GM21619 (cell line): ENCODE data around the gene UBE2L3.
"Not testable (repeated sequence)": the region's sequence is repeated elsewhere in the genome, so short reads cannot be mapped to it uniquely, and the experiment has no call there.

Experiments
- ATAC-seq: cut with Tn5 transposase; IDR thresholded peaks from one replicate; pipeline ENCODE4 v1.9.1; 2021; ENCODE audit not compliant: unreplicated experiment

Gene UBE2L3

DNA sequence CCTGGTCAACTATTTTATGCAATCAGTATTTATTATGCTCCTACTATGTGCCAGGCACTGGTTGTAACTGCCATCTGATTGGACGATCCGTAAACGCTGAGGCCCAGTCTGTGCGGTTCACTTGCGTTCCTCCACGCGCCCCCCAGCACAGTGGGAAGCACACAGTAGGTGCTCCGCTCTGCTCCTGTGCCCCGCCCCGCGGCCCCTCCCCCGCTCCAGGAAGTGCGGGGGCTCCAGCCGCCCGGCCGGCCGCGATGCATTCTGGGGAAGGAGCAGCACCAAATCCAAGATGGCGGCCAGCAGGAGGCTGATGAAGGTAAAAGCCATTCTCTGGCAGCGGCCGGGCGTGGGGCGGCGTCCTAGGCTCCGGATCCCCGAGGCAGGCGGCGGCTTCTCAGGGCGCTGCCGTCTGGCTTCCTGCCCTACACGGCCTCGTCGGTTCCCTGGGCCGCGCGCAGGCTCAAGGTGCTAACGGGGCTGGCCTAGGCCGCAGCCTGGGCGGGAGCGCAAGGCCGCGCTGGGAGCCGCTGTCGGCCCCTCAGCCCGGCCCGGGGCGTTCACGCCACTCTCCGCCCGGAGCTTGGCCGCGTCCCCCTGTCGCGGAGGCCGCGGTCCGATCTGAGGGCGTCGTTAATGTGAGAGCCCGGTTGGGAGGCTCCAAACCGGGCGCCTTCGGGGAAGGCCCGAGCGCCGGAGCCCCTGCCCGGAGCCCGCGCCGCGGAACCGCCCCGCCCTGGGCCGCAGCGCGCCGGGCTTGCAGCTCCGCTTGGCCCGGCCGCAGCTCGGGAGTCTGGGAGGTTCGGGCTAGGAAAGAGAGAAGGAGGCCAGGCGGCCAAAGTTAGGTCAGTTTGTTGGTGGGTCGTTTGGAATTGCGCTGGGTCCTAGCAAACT, at the start of gene UBE2L3:
TSS of gene UBE2L3 (plus strand) at position 259 of the 891 bp plus-strand sequence. CDS start at position 290, 31 bp downstream.
- peak; percentile 56 for ATAC-seq

DNA sequence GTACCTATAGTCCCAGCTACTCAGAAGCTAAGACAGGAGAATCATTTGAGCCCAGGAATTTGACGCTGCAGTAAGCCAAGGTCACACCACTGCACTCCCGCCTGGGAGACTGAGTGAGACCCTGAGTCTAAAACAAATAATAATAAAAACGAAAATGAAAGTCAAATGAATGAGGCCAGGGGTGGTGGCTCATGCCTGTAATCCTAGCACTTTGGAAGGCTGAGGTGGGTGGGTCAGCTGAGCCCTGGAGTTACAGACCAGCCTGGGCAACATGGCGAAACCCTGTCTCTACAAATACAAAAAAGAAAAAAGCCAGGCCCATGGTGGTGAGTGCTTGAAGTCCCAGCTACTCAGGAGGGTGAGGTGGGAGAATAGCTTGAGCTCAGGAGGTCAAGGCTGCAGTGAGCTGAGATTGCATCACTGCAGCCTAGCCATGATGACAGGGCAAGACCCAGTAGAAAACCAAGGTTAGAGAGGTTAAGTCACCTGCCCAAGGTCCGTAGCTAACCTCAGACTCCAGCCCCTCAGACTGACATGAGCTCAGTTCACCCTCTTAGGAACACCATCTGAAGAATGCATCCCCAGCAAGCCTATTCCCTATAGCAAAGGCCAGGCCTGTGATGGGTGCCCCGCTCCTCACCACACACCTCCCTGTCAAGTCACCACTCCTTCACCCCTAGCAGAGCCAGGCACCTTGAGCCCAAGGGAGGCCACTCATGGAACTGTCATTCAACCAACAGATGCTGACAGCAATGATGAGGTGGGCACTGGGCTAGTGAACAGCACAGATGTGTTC, 40.6 kb upstream of the UBE2L3 start:
- not testable (repeated sequence) for ATAC-seq

DNA sequence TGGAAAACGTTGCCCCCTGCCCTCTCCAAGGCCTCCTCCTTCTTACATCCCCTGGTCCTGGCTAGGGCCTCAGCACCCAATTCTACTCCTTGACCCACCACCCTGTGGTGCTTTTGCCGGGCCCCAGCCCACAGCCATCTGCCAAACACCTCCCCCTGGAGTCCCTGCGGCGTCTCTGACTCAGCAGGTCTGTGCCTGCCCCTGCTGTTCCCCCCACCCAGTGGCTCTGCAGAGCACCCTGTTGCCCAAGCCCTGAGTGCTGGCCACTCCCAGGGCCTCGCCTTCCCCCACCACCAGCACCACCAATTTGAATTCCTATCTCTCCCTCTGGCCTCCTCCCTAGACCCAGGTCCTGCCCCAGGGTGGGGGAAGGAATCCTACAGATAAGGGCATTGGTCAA, 36.0 kb upstream of the UBE2L3 start:
- ATAC-seq = not testable (repeated sequence)

DNA sequence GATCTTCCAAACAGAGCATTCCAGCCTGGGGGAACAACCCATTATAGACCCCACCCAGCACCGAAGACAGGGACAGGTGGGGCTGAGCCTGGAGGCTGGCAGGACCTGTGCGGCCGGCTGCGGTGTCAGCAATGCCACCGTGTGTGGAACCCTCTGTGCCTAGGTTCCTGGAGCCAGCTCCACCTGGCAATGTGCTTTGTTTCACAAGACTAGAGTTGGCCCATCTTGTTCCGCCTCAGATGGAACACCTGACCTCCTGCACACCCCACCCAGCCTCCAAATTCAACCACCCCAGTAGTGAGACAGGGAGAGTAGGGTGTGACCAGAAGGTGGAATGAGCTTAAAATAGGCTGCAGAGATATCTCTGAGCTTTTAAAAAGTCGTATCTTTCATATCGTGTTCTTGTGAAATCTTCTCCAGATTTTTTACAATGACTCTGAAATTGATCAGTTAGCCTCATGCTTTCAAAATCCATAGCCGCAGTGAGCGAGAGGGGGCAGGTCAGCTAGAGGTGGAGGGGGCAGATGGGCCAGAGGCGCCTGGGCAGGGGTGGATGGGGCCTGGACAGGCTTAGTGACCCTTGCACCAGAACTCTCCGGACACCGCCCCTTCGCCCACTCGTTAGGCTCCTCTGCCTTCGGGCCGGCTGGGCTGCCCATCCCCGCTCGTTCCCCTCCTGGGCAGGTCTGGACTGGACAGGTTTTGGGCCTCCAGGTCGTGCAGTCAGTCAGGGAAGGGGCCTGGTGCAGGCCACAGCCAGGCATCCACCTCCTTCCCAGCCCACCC, 34.5 kb upstream of the UBE2L3 start:
- ATAC-seq = not testable (repeated sequence)

DNA sequence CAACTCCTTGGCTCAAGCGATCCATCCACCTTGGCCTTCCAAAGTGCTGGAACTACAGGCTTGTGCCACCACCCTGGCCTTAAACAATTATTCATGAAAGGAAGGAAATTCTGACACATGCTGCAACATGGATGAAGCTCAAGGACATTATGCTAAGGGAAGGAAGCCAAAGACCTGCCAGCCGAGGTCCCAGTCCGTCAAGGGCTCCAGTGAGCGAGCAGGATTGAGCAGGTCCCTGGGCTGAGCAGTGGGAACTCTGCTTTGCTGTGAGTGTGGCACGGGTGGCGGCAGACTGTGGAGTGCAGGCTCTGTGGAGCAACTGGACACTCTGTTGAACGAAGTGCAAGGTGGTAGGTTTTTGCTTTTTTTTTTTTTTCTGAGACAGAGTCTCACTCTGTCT, 27.7 kb upstream of the UBE2L3 start:
- ATAC-seq = not testable (repeated sequence)

DNA sequence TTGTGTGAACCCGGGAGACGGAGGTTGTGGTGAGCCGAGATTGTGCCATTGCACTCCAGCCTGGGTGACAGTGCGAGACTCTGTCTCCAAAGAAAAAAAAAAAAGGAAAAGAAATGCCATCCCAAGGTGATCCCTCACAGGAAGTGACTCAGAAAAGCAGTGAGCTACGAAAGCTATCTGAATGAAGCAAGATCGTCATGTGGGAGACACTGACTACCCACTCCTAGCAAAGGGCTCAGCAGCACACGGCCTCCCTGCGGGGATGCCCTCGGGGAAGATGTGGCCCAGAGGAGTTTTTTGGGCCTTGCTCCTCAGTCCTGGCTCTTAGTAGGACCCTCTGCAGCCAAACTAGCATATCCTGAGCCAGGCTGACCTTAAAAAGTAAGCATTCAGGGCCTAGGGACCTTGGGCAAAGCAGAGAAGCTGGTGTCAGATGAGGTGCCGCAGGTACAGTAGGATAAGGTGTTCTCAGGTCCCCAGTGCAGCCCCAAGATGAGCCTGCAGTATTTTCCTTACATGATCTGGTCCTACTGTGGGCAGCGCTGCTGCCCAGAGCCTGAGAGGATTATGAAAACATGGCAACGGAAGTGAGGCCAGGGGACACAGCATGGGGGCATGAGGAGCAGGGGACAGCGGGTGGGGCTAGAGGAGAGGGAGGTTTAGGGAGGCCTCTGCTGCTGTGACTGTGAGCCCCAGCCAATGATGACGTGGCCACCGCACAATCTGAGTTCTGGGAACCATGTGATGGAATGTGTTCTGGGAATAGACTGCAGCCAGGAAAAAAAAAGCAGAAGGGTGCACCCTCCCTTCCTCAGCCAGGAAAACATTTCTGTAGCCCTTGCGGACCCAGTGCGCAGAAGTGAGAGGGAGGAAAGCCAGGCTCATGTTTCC, 22.8 kb upstream of the UBE2L3 start:
- not testable (repeated sequence) for ATAC-seq

DNA sequence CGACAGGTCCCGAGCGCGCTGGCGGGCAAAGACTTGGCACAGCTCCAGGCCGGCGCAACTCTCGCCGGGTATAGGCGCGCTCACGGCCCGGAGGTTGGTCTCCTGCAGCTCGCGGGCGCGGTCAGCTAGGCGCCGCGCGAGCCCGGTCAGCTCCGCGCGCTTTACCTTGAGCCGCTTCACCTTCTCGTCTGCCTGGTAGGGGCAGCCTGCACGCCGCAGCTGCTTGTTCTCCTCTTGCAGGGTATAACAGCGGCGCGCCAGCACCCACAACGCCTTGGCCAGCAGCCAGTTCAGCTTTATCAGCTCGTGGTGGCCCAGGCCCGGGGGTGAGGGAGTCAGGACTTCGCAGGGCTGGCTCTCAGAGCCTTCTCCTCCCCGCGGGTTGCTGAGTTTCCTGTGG, 18.0 kb upstream of the UBE2L3 start:
- ATAC-seq = not testable (repeated sequence)

DNA sequence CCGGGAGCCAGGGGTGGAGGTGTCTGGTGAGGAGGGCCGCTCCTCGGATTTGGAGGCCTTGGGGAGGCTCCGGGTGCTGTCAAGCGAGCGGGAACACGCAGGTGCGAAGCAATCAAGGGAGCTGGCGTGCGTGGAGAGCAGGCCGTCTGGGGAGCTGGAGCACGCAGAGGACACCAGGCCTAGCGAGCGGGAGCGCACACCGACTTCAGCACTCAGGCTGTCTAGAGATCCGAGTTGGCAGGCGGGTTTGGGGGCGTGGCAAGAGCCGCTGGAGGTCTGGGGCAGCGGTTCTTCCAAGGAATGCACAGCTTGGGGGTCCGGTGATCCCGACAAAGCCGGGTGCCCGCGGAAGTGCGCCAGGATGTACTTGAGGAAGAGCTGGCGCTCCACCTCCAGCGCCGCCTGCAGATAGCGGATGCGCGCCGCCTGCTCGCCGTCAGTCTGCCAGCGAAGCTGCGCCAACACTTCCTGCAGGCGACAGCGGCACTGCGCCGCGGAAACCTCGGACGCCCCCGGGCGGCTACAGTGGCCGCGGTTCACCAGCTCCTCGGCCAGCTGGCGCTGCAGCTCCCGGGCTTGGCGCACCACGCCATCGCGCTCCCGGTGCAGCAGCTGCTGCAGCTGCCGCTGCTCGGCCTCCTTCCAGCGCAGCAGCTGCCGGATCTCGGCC, 17.4 kb upstream of the UBE2L3 start:
- ATAC-seq = peak; percentile 64

DNA sequence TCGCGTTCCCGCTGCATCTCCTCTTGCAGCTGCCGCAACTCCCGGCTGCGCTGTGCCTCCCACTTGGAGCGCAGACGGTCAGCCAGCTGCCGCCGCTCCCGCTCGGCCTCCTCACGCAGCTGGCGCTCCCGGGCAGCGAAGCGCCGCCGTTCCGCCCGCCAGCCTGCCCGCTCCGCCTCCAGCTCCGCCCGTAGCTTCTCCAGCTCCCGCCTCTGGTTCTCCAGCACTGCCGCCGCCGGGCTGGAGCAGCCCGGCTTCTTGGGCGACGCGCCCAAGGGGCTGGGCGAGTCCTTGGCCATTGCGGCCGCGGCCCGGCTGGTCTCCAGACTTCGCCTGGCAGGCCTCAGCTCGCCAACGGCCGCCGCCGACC, 16.9 kb upstream of the UBE2L3 start:
- ATAC-seq = peak; percentile 15

DNA sequence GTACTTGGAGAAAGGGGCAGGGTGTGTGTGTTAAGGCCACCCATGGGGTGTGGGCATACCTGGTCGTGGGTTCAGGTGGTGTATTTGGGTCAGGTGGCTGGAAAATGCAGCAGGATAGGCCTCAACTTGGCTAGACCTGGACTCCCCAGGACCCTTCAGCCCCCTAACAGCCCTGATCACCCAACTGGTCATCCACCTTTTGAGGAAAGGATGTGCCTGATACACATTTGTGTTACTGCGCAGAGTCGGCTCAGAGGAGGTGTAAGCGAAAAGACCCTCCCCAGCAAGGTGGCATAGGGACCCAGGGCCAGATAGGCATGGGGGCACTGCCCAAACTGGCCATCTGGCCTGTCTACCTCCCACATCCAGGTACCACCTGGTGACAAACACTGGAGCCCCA, 16.2 kb upstream of the UBE2L3 start, which contains the start of gene RIMBP3C:
TSS of gene RIMBP3C (minus strand) at position 101 of the 400 bp plus-strand sequence. CDS start 485 bp downstream, outside the sequence.
- not testable (repeated sequence) for ATAC-seq

DNA sequence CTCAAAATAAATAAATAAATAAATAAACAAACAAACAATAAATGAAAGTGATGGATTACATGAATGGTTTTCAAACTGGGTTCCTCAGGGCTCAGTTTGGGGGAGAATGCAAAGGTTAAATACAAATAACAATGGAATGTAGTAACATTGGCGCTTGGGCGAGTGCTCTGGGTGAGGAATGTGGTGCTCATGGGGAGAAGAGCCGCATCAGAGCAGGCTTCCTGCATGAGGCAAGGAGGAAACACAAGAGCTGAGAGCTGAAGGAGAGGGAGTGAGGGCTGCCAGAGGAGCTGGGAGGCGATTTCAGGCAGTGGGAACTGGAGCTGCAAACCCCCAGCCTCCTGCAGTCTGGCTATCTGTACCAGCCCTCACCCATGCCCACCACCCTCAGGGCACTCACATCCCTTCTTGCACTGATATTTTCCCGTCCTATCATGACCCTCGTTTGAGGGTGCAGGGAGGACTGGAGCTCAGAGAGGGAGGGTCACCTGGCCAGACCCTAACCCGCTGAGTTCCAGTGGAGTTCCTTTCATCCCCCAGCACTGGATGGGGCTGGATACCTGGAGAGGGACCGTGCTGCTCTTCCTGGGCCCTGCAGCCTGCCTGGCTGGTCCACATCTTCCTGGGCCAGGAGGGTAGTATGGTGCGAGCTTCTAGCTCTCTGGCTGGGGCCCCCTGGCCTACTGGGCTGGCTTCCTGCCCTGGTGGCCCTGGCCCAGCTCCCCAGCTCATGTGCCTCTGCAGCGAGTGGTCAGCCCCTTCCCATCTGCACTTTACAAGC, 8.0 kb upstream of the UBE2L3 start:
- not testable (repeated sequence) for ATAC-seq

DNA sequence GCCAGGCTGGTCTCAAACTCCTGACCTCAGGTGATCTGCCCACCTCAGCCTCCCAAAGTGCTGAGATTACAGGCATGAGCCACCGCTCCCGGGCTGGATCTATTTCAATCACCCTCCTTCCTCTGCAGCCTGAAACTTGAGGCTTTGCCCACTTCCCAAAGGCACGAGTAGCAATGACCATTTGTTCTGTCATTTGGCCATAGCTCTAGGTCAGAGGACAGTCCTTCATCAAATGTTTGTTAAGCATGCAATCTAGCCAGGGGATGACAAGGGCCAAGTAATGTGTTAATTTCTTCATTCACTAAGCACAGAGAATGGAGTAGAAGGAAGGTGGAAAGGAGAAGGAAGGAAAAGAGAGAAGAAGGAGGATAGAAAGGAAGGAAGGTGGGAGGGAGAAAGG, 6.9 kb upstream of the UBE2L3 start:
- not testable (repeated sequence) for ATAC-seq

DNA sequence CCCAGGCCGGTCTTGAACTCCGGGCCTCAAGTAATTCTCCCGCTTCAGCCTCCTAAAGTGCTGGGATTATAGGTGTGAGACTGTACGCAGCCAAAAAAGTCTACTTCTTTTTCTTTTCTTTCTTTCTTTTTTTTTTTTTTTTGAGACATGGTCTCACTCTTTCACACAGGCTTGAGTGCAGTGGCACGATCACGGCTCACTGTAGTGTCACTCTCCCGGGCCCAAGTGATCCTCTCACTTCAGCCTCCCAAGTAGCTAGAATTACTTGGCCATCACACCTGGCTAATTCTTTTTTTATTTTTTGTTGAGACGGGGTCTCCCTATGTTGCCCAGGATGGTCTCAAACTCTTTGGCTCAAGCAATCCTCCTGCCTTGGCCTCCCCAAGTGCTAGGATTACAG, 3.6 kb upstream of the UBE2L3 start:
- no peak for ATAC-seq

DNA sequence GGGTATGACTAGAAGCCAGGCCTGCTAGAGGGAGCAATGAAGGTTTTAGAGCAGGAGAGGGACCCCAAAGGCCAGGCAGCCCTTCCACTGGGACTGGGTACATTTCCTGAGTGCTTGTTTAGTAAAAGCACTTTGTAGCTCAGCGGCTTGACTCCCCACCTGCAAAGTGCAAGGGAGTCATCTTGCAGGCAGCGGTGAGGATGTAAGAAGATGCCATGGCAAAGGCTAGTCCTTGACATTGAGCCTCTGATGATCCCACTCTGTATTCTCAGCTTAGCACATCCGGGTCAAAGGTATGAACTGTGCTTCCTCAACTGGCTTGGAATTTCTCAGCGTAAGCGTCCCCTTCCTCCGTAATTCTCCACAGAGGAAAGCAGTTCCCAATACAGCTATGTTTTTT, 3.1 kb upstream of the UBE2L3 start:
- no peak for ATAC-seq

DNA sequence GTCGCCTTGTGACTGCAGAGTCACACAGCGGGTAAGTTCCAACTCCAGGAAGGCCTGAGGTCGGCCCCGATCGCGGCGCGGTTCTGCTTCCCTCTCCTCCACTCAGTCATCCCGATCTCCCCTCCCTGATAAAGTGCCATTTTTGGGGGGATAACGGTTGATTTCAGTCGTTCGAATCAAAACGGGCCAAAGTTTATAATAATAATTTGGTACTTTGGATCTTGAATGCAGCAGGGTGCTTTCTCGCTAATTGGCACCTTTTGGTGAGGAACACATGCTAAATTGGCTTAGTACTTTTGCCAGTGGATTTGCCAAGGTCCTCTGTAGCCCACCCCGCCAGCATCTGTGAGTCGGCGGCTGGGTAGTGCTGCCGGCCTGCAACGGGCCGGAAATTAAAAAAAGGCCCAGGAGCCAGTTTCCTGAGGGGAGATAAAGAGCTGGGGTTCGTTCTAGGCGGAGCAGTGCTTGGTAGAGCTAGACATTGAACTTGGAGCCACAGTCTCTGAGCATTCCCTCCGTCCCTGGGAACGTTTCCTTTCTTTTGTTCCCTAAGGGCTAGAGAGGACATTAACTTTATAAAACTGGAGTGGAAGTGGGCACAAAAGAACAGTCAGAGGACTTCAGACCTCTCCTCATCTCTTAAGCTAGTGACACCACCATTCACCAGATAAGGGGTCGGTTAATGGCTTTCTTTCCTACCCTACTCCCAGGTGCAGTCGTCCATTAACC, 997 bp downstream of the UBE2L3 start:
- no peak for ATAC-seq

DNA sequence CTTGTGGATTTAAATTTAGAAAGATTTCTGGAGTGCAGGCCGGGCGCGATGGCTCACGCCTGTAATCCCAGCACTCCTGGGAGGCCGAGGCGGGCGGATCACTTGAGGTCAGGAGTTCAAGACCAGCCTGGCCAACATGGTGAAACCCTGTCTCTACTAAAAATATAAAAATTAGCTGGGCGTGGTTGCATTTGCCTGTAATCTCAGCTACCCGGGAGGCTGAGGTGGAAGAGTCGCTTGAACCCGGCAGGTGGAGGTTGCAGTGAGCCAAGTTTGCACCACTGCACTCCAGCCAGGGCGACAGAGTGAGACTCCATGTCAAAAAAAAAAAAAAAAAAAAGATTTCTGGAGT, 1.5 kb downstream of the UBE2L3 start:
- ATAC-seq = not testable (repeated sequence)

DNA sequence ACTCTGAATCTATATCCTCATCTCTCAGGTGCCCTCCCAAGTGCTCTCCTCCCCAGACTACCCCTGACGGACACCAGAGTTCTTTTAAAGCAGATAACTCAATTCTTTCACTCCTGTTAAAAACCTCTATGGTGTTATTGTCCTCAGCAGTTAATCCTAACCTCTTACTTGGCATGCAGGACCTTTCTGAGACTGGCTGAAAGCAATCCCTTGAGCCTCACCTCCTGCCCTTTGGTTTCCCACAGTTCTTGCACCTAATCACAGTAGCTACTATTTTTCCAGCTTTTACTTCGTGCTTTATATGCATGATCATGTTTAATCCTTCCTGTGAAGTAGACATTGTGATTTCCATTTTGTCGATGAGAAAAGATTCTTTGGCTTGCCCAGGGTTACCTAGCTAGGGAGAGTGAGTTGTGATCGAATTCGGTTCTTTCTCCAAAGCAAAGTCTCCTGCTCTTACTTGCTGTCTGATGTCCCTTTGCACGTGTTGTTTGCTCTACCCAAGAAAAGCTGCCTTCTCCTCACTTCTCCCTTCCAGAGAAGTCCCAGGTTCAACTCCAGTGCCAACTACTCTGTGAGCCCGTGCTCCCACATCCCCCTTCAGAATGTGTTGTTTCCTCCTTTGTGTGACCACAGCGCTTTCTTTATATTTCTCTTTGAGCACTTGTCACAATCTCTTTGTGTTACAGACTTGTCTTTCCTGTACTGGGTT, 2.1 kb downstream of the UBE2L3 start:
- ATAC-seq = no peak
